ENCODE data around the gene R3HDM2. TPM values are rescaled to one million over a fixed set of nuclear protein-coding genes. Genes with fewer than 3 reads are reported as not detected.
A peak's percentile ranks its signal among the peaks of the same experiment; 100 is the strongest.

R3HDM2 gene
- total and polyA plus RNA-seq, 2 of the 13 experiments (the other 11 are each of a cell fraction or from before 2014, with no cell fraction given) = 11.1 to 23.5 TPM

DNA sequence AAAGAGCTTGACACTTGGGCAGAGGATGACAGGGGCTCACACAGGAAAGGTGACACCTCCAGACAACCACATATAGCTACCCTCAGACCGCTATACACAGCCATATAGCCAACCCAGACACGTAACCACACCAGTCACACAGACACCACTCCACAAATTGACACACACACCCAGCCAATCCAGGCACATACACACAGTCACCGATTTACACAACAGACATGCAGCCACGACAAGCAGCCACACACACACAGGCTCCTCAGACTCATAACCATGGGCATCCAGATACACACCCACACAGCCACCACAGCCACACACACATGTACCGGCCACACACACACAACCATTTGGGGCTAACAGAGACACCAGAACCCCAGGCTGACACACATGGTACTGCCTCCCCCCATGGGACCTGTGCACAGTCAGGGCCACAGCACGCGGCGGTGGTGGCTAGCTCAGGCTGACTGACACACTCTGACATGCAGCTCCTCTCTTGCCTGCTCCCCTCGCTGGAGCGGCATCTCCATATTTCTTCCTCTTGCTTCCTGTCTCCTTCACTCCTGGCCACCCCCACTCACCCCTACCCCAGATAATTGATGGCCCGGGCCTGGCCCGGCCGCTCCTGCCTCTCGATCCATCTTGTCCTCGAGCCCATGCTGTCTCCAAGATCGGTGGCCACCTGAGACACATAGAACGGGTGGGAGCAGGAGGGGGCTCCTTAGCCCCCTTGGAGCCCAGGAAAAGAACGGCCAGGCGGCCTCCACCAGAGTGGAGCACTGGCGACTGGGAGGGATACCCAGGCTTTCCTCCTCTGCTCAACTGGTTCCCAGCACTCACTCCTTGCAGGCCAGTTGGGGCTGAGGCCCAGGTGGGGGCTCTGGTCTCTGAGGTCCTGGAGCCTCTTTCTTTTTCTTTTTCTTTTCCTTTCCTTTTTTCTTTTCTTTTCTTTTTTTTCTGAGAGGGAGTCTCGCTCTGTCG lies 207.4 kb downstream of the R3HDM2 start:
- peaks cover 56% of the 10 kb centered on the region for H3K4me1 ChIP-seq (ENCODE audit: insufficient read depth, low read length)
- intact Hi-C loops (cut with micrococcal nuclease; ENCODE audit: unreplicated experiment) (loop anchor here (2.0 kb wide), 1 partner anchor 15 kb away; no protein-coding TSS in a partner anchor), in situ Hi-C loops (cut with HindIII; ENCODE audit: extremely low pct_ligation_motif_present, low pct_unique_long_range_greater_than_20kb) (no loop called here)
- no peaks in the 10 kb centered on the region for H4K20me1 ChIP-seq (ENCODE audit: insufficient read depth, low read length)
- no peaks in the 10 kb centered on the region for H3K36me3 ChIP-seq (replicated peaks in 1 of 2; ENCODE audit: control insufficient read depth in 1 of 2, insufficient read depth in 2 of 2, low read length in 2 of 2)
- POLR2A ChIA-PET = interaction anchor here (1.0 to 1.4 kb wide), 3 partner anchors 15 to 95 kb away, joined by 3 to 6 read pairs (median 5); partner anchors contain the start of gene LRP1
- no peak overlapping the region for H3K27ac ChIP-seq (ENCODE audit: extremely low read length, insufficient read depth, low read length)
- no peak overlapping the region for H3K4me3 ChIP-seq (replicated peaks in 1 of 3; ENCODE audit: insufficient read depth in 1 of 3, low read depth in 2 of 3, low read length in 3 of 3)
- H3K9me3 ChIP-seq (ENCODE audit: low read length) = no peaks in the 10 kb centered on the region
- no TSS peak for BruUV-seq (replicated peaks)
- no peaks in the 10 kb centered on the region for H3K79me2 ChIP-seq (ENCODE audit: insufficient read depth, low read length)
- peaks cover 14 to 78% of the 10 kb centered on the region in 2 experiments; a peak in 4 of 5 replicates for H3K27me3 ChIP-seq (ENCODE audit: control insufficient read depth in 1 of 2, insufficient read depth in 2 of 2, low read length in 2 of 2)
- ATAC-seq (peak; percentile 4; the same call in 2 of the 3 replicates), FAIRE-seq (no peak), DNase-seq (ENCODE audit: low spot score) (no peak)
- H2AFZ ChIP-seq (ENCODE audit: low read length) = no peak overlapping the region
- no peak for TF ChIP-seq KDM5A (IDR thresholded peaks at IDR 0.05; ENCODE audit: borderline replicate concordance, low read length)
- TF ChIP-seq ZNF546 (CRISPR knock-in tag; conservative IDR thresholded peaks at IDR 0.05) = no peak
- TF ChIP-seq, protein P1, sequence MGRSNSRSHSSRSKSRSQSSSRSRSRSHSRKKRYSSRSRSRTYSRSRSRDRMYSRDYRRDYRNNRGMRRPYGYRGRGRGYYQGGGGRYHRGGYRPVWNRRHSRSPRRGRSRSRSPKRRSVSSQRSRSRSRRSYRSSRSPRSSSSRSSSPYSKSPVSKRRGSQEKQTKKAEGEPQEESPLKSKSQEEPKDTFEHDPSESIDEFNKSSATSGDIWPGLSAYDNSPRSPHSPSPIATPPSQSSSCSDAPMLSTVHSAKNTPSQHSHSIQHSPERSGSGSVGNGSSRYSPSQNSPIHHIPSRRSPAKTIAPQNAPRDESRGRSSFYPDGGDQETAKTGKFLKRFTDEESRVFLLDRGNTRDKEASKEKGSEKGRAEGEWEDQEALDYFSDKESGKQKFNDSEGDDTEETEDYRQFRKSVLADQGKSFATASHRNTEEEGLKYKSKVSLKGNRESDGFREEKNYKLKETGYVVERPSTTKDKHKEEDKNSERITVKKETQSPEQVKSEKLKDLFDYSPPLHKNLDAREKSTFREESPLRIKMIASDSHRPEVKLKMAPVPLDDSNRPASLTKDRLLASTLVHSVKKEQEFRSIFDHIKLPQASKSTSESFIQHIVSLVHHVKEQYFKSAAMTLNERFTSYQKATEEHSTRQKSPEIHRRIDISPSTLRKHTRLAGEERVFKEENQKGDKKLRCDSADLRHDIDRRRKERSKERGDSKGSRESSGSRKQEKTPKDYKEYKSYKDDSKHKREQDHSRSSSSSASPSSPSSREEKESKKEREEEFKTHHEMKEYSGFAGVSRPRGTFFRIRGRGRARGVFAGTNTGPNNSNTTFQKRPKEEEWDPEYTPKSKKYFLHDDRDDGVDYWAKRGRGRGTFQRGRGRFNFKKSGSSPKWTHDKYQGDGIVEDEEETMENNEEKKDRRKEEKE (IDR thresholded peaks at IDR 0.05) = no peak
- TF ChIP-seq HNRNPL (IDR thresholded peaks at IDR 0.05; ENCODE audit: low read depth, low read length) = no peak
- no peak for TF ChIP-seq TP53 (CRISPR knock-in tag; conservative IDR thresholded peaks at IDR 0.05)
- TF ChIP-seq GLI4 (CRISPR knock-in tag; IDR thresholded peaks at IDR 0.05; ENCODE audit: borderline replicate concordance) = no peak
- no peak for TF ChIP-seq MLXIP (CRISPR knock-in tag; IDR thresholded peaks at IDR 0.05; ENCODE audit: borderline replicate concordance)
- TF ChIP-seq NFRKB (IDR thresholded peaks at IDR 0.05) = no peak
- TF ChIP-seq, protein P2, sequence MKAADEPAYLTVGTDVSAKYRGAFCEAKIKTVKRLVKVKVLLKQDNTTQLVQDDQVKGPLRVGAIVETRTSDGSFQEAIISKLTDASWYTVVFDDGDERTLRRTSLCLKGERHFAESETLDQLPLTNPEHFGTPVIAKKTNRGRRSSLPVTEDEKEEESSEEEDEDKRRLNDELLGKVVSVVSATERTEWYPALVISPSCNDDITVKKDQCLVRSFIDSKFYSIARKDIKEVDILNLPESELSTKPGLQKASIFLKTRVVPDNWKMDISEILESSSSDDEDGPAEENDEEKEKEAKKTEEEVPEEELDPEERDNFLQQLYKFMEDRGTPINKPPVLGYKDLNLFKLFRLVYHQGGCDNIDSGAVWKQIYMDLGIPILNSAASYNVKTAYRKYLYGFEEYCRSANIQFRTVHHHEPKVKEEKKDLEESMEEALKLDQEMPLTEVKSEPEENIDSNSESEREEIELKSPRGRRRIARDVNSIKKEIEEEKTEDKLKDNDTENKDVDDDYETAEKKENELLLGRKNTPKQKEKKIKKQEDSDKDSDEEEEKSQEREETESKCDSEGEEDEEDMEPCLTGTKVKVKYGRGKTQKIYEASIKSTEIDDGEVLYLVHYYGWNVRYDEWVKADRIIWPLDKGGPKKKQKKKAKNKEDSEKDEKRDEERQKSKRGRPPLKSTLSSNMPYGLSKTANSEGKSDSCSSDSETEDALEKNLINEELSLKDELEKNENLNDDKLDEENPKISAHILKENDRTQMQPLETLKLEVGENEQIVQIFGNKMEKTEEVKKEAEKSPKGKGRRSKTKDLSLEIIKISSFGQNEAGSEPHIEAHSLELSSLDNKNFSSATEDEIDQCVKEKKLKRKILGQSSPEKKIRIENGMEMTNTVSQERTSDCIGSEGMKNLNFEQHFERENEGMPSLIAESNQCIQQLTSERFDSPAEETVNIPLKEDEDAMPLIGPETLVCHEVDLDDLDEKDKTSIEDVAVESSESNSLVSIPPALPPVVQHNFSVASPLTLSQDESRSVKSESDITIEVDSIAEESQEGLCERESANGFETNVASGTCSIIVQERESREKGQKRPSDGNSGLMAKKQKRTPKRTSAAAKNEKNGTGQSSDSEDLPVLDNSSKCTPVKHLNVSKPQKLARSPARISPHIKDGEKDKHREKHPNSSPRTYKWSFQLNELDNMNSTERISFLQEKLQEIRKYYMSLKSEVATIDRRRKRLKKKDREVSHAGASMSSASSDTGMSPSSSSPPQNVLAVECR (CRISPR knock-in tag; IDR thresholded peaks at IDR 0.05; ENCODE audit: borderline replicate concordance) = no peak
- TF ChIP-seq, protein P3, sequence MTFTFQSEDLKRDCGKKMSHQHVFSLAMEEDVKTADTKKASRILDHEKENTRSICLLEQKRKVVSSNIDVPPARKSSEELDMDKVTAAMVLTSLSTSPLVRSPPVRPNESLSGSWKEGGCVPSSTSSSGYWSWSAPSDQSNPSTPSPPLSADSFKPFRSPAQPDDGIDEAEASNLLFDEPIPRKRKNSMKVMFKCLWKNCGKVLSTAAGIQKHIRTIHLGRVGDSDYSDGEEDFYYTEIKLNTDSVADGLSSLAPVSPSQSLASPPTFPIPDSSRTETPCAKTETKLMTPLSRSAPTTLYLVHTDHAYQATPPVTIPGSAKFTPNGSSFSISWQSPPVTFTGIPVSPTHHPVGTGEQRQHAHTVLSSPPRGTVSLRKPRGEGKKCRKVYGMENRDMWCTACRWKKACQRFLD (CRISPR knock-in tag; IDR thresholded peaks at IDR 0.05; ENCODE audit: borderline replicate concordance) = no peak
- H3K4me2 ChIP-seq (ENCODE audit: low read depth, low read length) = no peak overlapping the region
- H3K9ac ChIP-seq (ENCODE audit: insufficient read depth, low read depth, low read length) = no peak overlapping the region
- CTCF ChIA-PET (ENCODE audit: low intra/inter-chr PET ratio, low total read pairs) = interaction anchor here (8.7 kb wide), 1 partner anchor 16 kb away, joined by 87 read pairs; a partner anchor contains a TSS
- 59% methylated on average over 20 of the region's 22 CpGs for WGBS (ENCODE audit: low lambda C conversion rate)
